Measurements from ENCODE around the gene PLXNA2.

PLXNA2 gene

DNA sequence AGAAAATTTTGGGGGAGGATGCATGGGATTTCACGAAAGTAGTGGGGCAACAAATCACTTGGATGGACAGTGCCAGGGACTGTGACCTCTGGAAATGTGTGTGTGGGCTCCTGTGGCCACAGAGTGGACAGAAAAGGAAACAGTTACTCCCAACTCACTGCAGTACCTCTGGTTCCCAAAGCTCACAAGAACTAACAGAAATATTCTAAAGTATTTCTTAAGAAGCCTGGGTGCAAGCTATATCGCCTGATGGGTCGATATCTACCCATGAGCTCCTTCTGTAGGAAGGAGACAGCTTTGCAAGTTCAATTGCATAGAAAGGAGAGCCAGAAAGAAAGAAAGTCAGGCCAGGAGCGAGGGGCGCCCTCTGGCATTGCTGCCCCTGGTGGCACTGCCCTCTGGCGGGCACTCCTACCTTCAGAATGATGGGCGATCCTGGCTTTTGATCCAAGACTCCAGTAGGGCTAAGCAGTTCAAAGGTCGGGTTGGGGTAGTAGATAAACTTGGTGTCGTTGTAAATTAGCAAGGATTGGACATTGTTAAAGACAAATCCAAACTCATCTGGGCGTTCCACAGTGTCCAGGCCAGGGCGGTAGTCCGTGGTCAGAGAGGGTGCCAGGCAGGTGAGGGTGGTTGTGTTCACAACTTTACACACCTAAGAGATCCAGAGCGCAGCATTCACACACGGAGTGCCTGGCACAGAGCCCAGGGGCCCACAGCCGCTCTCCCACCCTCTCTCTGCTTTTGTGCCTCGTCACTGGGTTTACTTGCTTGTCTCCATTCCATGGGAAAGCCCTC lies 198.5 kb downstream of the PLXNA2 start:
- no peak for DNase-seq (ENCODE audit: low read depth in 2 of 2)

- no peak for DNase-seq (ENCODE audit: low read depth in 2 of 2)
Measured at GRCh38 chr1:208044589-208045462, 199.4 kb downstream of the PLXNA2 start.

DNA sequence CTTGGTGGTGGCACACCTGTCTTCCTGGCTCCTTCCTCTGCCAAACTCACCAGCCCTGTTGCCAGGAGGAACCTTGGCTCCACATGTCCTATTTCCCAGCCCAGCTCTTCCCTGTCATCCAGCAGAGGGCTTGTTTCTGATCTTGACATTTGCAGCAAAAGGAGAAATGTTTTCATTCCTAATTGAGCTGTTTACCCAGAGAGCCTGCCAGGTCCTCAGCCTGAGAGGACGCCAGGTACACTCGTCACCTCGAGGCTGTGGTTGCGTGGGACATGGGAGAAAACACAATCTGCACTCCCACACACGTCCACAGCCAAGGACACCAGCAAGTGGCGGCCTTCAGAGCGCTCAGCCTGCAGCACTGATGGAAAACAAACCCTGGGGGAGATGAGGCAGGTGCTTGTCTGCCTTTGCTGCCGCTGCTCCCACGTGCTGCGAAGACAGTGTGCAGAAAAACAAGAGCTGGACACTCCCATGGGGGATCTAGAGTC lies 200.4 kb downstream of the PLXNA2 start:
- DNase-seq (ENCODE audit: low read depth in 2 of 2) = no peak

DNA sequence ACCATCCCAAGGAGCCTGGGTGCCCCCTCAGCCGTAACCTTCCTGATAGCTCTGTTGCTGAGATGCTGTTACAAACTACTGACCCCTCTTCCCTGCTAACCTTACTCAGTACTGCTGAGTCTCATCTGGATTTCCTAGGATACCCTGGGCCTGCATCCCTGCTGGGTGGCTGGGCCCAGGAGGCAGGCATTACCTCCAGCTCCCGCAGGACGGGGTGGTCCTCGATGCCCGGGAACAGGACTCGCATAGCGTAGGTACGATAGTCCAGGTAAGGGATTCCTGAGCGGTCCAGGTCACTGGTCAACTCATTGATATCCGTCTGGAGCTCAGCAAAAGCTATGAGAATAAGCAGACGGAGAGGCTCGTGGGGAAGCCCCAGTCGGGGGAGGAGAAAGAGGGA lies 201.3 kb downstream of the PLXNA2 start:
- DNase-seq (ENCODE audit: low read depth in 2 of 2) = no peak

DNA sequence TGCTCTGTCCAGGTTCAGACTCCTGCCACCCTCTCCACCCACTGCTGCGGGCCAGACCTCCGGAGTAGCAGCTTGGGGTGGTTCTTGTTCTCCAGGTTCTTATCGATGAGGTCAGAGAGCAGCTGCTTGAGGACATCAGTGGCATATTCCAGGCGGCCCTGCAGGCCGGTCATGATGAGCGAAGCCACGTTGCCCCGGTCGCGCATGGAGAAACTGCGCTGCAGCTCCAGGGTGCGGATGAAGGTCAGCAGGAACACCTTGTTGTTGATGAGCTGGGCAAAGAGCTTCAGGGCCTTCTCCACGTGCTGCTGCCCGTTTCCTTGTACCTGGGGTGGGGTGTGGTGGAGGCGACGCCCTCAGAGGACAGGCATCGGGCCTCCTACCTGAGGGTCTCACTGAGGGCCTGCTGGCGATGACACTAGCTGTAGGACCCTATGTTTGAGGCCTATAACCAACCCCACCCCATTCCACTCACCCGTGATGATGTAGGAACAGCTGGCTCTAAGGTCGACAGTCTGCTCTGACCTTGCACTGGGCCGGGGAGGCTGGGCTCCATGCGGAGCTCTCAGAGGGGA lies 202.1 kb downstream of the PLXNA2 start:
- no peak for DNase-seq (ENCODE audit: low read depth in 2 of 2)

- DNase-seq (ENCODE audit: low read depth in 2 of 2) = no peak
Measured at GRCh38 chr1:208041505-208041904, 202.7 kb downstream of the PLXNA2 start.

DNA sequence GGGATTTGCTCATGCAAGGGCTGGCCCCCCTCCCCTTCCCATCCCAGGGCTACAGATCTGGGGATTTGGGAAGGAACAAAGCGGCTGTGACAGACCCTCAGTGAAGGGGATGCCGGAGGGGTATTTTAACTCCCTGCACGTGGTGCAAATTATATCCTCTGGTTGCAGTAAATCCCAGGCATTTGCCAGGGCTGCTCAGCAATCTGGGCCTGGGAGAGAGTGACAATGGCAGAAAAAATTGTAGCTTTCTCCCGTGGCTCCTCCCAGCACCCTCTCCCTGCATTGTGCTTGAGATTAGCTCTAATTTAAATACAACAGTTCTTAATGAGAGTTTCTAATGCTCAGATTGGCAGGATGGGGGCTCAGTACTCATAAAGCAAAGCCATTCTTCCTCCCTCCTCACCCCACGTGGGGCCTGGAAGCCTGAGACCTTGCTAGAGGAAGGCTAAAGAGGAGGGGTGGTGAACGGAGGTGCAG lies 203.3 kb downstream of the PLXNA2 start:
- DNase-seq (ENCODE audit: low read depth in 2 of 2) = no peak

- no peak for DNase-seq (ENCODE audit: low read depth in 2 of 2)
Measured at GRCh38 chr1:208039536-208040332, 204.4 kb downstream of the PLXNA2 start.

- no peak for DNase-seq (ENCODE audit: low read depth in 2 of 2)
Measured at GRCh38 chr1:208038303-208038702, 205.9 kb downstream of the PLXNA2 start.

DNA sequence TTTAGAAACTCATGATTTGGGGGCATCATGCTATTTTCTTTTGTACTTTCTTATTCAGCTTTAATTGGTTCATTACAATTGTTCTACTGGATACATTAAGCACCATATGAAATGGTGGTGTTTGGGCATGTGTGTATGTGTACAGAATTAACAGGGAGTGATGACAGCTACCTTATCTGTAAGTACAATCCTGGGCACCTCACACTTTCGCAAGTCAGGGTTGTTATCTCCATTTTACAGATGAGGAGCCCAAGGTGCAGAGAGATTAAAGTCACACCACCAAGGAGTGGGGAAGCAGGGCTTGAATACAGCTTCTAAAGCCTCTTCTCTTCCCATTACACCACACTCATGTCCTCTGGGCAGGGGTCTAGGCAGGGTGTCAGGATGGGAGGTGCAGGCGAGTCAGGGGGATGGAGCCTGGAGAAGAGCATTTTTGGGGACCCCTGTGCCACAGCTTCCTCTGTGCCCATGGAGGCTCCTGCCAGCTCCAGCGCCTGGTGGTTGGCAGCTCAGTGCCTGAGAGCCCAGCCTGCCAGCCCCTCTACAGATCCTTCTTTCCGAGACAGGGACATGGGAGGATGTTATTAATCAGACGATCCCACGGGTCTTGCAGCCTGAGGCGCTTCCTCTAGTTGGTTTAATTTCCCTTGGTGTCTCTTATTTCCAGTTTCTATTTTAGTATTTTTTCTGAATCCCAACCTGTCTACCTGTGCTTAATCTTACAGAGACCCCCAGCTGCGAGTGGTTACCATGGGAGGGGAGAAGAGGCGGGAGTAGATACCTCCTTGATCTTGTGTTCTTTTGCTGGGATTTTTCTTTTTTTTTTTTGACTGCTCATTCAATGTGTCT lies 207.0 kb downstream of the PLXNA2 start:
- DNase-seq (ENCODE audit: low read depth in 2 of 2) = no peak

- DNase-seq (ENCODE audit: low read depth in 2 of 2) = no peak
Measured at GRCh38 chr1:208036106-208036808, 207.9 kb downstream of the PLXNA2 start.

DNA sequence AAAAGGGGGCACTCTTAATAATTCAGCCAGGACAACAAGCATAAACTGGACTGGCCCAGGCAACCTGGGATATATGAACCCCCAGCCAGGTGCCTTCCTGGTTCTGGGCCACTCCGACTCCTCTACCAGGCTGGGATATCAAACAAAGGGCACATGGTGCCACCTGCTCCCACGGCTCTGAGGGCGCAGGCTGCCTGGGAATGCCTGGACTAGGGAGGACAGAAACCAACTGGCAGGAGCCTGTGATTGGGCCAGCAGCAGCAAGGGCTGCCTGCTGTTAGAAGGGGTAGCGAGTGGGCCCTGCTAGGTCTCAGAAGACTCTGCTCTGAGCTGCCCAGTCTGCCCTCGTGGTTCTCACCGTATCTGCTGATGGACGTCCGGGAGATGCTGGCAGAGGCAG lies 210.0 kb downstream of the PLXNA2 start:
- no peak for DNase-seq (ENCODE audit: low read depth in 2 of 2)

GRCh38 chr1:208033236-208033635 lies 210.9 kb downstream of the PLXNA2 start:
- no peak for DNase-seq (ENCODE audit: low read depth in 2 of 2)

DNA sequence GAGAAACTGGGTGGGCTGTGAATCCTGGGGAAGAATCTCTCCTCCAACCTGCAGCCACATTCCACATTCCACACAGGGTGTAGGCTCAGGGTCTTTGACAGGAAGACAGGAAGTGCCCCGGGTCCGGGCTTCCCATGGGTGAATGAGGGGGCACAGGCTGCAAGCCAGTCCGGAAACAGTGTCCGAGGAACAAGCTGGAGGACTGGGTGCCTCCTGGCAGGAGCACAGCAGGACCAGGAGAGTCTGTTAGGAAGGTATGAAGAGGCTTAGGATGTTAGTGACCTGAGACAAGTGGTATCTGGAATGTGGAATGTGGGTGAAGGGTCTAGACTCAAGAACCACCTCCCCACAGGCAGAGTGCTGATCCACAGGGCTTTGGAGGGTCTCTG lies 212.3 kb downstream of the PLXNA2 start:
- DNase-seq (ENCODE audit: low read depth in 2 of 2) = no peak

DNA sequence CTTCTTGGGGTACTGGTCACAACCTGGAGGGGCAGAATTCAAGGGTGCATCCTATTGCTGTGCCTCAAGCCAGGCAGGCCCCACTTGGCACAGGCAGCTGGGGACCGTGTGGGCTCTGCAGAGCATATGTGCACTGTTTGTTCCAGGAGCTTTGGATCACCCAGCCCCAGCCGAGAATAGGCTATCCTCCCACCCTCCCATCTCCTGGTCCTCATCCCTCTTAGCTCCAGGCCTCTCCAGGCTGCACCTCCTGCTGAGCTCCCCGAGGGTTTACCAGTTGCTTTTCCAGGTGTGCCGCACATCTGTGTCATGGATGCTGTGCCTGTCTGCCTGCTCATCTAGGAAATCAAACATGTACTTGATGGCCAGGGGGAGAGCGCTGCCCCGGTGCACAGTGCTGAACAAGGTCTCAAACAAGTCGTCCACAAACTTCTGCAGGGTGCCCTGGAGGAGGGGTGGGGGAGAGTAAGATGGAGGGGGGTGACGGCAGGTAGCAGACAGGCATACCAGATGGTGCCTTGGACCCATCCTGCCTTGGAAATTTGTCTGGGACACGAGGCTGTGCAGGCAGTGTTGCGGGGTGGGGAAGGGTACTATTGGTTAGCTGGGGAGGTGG lies 212.8 kb downstream of the PLXNA2 start:
- no peak for DNase-seq (ENCODE audit: low read depth in 2 of 2)

DNA sequence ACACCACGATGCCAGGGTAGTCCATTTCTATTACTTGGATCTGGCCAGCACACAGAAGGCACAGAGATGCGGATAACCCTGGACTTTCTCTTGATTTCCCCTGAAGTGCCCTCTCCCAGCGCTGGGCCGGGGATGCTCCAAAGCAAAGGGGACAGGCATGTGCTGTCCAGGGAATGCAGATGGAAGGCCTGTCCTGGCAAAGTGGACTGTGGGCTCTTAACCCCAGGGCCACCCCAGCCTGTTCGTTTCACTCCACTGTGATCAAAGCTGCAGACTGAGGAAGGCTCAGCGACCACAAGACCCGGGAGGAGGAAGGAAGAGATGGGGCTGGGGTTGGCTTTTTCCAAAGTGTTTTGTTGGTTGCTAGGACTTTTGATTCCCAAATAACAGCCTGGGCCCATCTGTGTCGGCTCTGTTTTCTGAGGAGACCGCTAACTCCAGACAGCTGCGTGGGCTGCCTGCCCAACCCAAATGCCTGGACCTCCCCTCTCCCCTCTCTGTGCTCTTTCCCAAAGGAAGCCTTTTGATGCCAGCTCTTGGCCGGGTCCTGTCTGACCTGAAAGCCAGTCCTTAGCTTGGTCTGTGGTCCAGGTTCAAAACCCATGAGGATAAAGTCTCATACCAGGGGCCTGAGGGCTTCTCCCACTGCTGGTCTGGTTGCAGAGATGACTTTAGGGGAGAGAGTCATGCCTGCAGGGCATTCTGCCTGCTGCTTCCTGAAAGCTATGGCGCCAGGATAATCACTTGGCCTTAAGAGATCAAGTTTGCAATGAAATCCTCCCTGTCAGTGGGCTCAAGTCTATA lies 213.7 kb downstream of the PLXNA2 start:
- DNase-seq (ENCODE audit: low read depth in 2 of 2) = no peak

DNA sequence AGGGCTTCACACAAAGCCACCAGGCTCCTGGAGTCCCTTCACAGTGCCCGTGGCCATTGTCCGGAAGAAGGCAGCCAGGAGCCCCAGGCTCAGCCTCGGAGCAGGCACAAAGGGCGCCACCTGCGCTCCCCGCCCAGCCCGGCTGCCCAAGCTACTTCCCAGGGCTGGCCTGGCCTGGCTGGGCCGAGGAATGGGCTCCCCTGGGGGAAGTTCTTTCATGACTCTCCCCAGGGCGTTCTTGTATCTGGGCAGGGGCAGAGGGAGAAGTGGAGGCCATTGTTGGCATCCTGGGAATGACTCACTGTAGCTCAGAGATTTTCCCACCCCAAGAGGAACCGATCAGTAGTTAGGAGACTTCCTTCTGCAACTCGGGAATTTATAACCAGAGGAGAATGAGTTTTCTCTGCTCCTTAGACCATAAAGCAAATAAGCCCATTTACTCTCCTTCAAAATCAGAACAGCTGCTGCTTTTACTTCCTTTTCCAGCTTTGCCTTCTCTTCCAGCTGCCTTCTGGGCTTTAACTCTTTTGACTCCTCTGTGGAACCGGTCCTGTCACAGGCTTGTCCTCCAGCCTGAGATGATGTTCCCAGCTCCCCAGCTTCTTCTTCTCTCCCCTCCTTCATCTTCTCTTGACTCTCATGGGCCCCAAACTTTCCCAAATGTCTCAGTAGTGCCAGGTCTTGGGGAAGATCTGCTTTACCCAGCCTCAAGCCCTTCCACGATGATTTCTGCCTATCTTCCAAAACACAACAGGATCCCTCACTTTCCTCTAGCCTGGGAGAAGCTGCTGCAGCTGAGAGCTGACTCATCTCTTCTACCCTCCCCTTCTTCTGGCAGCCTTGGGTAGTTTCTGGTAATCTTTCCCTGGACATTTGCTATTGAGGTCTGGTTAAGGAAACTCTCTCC lies 214.6 kb downstream of the PLXNA2 start:
- DNase-seq (ENCODE audit: low read depth in 2 of 2) = peak in 1 of 2 experiments; percentile 35

- no peak for DNase-seq (ENCODE audit: low read depth in 2 of 2)
Measured at GRCh38 chr1:208028526-208028925, 215.7 kb downstream of the PLXNA2 start.

Measured in fibroblast of skin of left quadriceps (primary cell).